ENCODE measurements around the gene ASCL5.

Gene ASCL5

GRCh38 chr1:201110616-201111015 lies 16.4 kb downstream of the ASCL5 start:
- DNase-seq: no peak

GRCh38 chr1:201110138-201110537 lies 16.8 kb downstream of the ASCL5 start:
- DNase-seq: no peak

DNA sequence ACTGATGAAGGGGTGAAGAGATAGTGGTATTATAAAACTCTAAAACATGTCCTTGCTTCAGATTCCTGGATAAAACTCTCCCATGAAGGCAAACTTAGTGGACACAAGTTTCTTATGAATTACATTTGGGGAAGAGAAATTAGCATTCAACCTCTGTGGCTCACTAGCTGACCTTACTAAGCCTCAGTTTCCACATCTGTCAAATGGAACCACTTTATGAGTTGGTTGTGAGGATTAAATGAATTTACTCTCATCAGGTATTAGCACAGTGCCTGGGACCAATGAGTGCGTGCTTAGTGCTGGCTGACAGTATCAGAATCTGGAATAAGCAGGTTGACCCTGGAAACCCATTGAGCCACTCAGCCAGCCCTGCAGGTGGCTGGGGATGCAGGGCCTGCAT lies 17.3 kb downstream of the ASCL5 start:
- DNase-seq: no peak

DNA sequence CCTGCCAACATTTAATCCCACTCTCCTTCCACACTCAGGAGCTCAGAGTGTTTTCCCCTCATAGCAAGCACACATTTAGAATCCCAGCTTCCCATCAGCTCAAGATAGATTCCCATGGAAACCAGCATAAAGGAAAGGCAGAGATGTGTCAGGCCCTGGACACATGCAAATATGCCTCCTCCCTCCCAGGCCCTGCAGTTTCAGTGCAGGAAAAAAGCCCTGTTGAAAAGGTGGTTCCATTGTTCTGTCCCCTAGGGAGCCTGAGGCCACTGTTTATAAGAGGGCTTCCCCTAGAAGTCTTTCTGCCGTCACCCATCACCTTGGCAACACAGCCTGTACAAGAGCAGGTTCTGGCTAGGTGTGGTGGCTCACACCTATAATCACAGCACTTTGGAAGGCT lies 18.4 kb downstream of the ASCL5 start:
- DNase-seq: no peak

DNA sequence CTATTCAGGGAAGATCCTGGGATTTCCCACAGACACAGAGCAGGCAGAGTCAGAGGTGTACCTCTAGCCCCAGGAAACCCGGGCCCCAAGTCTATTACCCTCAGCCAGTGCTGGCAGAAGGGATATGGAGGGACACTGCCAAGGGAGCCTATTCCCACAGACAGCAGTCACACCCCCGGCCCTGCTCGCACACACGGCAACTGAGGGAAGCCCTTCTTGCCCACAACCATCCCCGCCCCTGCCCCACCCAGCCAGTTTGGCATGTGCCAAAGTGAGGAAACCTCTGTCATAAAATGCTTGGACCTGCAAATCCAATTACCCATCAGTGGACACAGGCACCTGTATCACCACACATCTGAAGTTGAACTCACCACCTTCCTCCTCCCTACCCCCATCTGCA lies 21.3 kb downstream of the ASCL5 start:
- no peak for DNase-seq

DNA sequence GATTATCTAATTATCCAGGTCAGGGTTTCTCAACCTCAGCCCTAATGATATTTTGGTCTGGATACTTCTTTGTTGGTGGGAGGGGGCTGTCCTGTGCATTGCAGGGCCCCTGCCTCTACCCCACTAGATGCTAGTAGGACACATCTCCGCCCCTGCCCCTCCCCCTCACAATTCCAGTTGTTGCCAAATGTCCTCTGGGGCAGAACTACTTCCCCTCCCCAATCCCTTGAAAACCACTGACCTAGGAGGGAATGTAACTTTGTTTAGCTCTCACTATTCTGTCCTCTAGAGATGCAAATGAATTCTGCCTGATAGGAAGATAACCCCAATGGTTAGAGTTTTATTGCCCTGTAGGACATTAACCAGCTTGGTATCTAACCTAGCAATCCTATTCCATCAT lies 22.8 kb downstream of the ASCL5 start:
- no peak for DNase-seq

- no peak for DNase-seq
These were observed 23.3 kb downstream of the ASCL5 start for GRCh38 chr1:201103666-201104065.

- no peak for DNase-seq
These were observed 26.6 kb downstream of the ASCL5 start for GRCh38 chr1:201100169-201100930.

GRCh38 chr1:201098992-201099677 lies 27.8 kb downstream of the ASCL5 start:
- DNase-seq: no peak

- DNase-seq: no peak
These were observed 29.8 kb downstream of the ASCL5 start for GRCh38 chr1:201096977-201097856.

- no peak for DNase-seq
These were observed 30.9 kb downstream of the ASCL5 start for GRCh38 chr1:201096041-201096461.

DNA sequence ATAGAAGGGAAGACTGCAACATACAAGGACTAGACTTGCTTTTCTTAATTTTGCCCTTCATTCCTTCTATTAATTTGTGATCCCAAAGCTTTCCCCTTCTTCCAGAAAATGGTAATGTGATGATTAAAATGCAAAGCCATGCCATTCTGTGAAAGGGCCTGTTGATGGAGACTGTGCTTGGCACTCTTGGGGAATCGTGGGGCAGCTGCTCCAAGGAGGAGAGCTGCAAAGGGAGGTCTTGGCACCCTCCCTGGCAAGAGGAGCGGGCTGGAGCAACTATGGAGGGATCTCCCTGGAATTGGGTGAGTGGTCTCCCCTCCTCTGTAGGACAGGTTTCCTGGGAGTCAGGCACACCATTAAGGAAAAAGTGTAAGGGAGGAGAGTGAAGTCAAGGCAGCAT lies 31.4 kb downstream of the ASCL5 start:
- DNase-seq: no peak

DNA sequence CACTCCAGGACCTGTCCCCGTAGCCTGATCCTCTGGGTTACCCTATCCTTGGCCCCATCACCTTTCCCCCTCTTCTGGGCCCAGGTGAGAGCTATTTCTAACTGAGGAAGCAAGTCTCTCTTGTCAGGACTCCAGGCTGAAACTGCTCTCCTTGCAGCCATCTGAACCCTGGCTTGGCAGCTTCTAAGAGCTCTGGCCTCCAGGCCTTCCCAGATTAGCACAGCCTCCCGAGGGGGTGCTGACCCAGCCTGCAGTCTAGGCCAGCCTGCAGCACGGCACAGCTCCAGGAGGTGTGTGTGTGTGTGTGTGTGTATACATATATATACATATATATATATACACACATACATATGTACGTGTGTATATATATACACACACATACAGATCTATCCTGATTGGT lies 32.2 kb downstream of the ASCL5 start:
- DNase-seq: no peak

DNA sequence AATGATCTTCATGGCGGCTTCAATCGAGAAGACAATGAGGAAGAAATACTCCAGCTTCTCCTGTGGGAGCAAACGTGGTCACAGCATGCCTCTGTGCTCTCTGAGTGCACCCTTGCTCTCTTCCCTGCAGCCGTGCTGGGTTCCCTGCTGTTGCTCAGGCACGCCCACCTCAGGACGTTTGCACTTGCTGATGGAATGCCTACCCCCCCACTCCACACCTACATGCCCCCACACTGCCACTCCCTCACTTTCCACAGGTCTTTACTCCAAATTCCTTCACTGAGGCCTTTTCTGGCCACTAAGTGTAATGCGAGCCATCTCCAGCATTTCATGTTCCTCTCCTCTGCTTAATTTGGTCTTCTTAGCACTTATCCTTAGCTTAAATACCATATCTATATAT lies 33.0 kb downstream of the ASCL5 start:
- no peak for DNase-seq

DNA sequence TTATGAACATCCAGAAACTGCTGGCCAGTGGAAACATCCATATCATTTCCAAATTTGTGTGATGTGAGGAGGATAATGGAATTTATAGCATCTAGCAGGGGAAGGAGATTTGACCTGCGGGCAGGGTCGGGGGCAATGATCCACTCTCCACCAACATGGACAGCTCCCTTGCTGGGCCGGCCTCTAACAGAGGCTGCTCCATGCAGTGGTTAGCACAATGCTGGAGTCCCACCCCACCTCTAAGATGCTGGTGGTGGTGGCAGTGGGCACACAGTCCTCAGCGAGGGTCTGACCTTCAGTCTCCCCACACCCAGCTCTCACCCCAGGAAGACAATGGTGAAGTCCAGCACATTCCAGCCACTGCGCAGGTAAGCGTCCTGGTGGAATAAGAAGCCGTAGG lies 33.4 kb downstream of the ASCL5 start:
- DNase-seq: no peak

DNA sequence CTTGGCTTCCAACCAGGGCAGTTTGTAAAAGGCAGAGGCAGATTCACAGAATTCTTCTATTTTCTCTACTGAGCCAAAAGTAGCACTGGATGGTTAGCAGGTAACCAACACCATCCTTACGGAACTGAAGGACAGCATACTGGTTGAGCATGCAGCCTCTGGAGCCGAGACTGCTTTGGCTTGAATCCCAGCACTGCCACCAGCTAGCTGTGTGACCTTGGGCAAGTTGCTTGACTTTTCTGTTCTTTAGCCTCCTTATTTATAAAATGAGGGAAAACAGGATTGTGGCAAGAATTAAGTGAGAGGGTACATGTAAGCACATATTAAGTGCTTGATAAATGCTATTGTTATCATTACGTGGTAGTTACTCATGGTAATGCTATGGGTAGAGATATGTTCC lies 34.2 kb downstream of the ASCL5 start:
- DNase-seq: no peak

GRCh38 chr1:201091256-201091655 lies 35.7 kb downstream of the ASCL5 start:
- no peak for DNase-seq

- no peak for DNase-seq
These were observed 36.4 kb downstream of the ASCL5 start for GRCh38 chr1:201090541-201090940.

GRCh38 chr1:201089596-201089995 lies 37.4 kb downstream of the ASCL5 start:
- DNase-seq: no peak

DNA sequence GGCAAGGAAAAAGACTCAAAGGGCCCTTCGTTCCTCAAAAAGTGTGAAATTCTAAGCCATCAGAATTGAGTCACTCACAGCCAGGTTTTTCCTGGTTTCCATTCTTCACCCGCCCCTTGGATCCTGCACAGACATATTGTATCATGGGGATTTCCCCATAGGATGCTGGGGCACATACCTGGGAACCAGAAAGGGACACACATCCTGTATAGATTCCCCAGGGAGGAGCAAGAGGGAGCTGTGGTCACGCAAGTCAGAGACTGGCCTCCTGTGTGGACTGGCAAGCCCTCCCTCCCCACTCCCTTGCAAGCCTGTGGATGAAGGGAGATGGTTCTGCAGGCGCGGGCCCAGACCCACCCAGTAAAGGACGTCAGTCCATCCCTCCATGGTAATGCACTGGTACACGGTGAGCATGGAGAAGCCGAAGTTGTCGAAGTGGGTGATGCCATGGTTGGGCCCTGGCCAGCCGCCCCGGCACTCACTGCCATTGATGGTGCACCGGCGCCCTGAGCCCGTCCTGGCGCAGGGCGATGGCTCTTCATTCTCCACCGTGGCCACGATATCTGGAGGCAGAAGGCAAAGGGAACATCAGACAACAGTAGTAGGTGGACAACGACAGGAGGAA lies 38.0 kb downstream of the ASCL5 start:
- DNase-seq: no peak

DNA sequence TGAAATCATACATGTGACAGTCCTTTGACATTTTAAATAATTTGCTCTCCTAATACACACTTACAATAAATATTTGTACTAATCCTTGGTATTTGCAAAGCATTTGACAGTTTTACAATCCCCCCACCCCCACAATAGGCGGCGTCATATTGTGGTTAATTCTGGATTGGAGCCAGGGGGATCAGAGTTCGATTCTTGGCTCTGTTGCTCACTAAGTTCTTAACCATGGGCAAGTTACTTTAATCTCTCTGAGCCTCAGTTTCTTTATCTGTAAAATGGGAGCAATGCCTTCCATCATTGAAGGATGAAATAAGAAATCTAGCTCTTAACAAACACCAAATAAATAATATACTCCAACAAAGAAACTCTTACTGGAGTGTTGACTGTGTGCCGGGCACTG lies 38.6 kb downstream of the ASCL5 start:
- DNase-seq: no peak

- DNase-seq: no peak
These were observed 40.9 kb downstream of the ASCL5 start for GRCh38 chr1:201085902-201086735.

Data from NCI-H2171 (cell line).